Tibial nerve (tissue), 4 donors: ENCODE data around the gene SIRPA. TPM values are rescaled to one million over a fixed set of nuclear protein-coding genes. Genes with fewer than 3 reads are reported as not detected.

Source experiments
- DNase-seq, 2 donors: peaks; one replicate each; pipeline ENCODE4 v3.0.0-alpha.2; 2019; ENCODE audit warnings: low spot score in 2 of 2
- H3K27ac ChIP-seq, 4 donors: fragments of 200-600 bp; sonication (generic) in 3 of 4; one replicate each; pipeline ENCODE4 v1.5.1; 2017 to 2019; ENCODE audit warnings: mild to moderate bottlenecking in 1 of 4
- H3K27me3 ChIP-seq, 2 donors: fragments of 200-600 bp; sonication (generic) in 1 of 2; one replicate each; pipeline versions ENCODE4 v1.5.1 to v1.6.0; 2017 to 2019
- H3K36me3 ChIP-seq, 3 donors: fragments of 200-600 bp; sonication (generic); one replicate each; pipeline ENCODE4 v1.5.1; 2018 to 2019
- H3K4me1 ChIP-seq, 4 donors: fragments of 200-600 bp; sonication (generic) in 3 of 4; one replicate each; pipeline ENCODE4 v1.5.1; 2017 to 2019
- H3K4me3 ChIP-seq, 4 donors: fragments of 200-600 bp; sonication (generic) in 3 of 4; one replicate each; pipeline ENCODE4 v1.5.1; 2017 to 2019; ENCODE audit warnings: mild to moderate bottlenecking in 1 of 4, moderate library complexity in 1 of 4
- H3K9me3 ChIP-seq, 4 donors: fragments of 200-600 bp; sonication (generic) in 3 of 4; one replicate each; pipeline ENCODE4 v1.5.1; 2017 to 2019
- EP300 ChIP-seq, 2 donors: sonication (generic); formaldehyde crosslinking; IDR thresholded peaks; one replicate each; pipeline ENCODE4 v1.6.1; 2017; ENCODE audit warnings: antibody characterized with exemption in 2 of 2, mild to moderate bottlenecking in 1 of 2
- POLR2A ChIP-seq, 2 donors: fragments of 450-650 bp; IDR thresholded peaks; one replicate each; pipeline ENCODE4 v1.6.1; 2017; ENCODE audit warnings: antibody characterized with exemption in 2 of 2, mild to moderate bottlenecking in 2 of 2, moderate library complexity in 2 of 2
- WGBS, 2 donors: methylation state at CpG; one replicate each; pipeline ENCODE4 v1.1.5; 2018; 5-methylcytosine and 5-hydroxymethylcytosine counted together
- total RNA-seq, 4 donors: library from RNA; depleted of rRNA; stranded (reverse); fragments of >200 nt; gene quantifications; one replicate each; pipeline ENCODE4 v1.1.0, GENCODE V29; 2016
- TF ChIP-seq, protein P1 (sequence below), 5 experiments: fragments of 200-600 bp in 3 of 5; fragments of 450-650 bp in 2 of 5; sonication (generic) in 3 of 5; IDR thresholded peaks; one replicate each; pipeline ENCODE4 v1.5.1; 2016 to 2019; ENCODE audit warnings: antibody characterized with exemption in 5 of 5, mild to moderate bottlenecking in 3 of 5, moderate library complexity in 2 of 5

The SIRPA gene
- 10 to 100 TPM; 31.7 to 53.0 (median 41.1) TPM for total RNA-seq

DNA sequence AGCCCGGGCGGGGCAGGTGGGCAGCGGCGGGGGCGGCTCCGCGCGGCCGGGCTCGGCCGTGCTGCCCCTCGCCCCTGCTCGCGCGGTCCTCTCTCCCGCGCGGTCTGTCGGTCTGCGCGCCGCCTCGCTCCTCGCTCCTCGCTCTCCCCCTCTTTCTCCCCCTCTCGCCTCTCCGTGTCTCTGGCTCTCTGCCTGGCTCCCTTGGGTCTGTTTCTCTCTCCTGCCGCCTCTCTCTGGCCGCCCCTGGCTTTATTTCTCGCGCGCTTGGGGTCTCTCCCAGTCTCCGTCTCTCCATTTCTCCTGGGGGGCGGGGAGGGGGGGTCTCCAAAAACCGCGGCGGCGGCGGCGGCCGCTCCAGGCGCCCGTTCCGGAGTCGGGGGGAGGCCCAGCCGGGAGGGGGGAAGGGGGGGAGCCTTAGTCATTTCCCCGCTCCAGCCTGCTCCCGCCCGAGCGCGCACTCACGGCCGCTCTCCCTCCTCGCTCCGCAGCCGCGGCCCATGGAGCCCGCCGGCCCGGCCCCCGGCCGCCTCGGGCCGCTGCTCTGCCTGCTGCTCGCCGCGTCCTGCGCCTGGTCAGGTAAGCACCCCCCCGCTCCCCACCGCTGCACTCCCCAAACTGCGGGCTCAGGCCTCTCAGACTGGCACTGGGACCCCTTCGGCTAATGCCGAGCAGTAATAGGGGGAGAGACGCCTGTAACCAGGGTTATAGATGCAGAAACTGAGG is at the start of gene SIRPA:
Gene SIRPA (plus strand): TSS at position 457 of the 723 bp plus-strand sequence. CDS start 41 bp downstream, at position 498.
- TF ChIP-seq, protein P1, sequence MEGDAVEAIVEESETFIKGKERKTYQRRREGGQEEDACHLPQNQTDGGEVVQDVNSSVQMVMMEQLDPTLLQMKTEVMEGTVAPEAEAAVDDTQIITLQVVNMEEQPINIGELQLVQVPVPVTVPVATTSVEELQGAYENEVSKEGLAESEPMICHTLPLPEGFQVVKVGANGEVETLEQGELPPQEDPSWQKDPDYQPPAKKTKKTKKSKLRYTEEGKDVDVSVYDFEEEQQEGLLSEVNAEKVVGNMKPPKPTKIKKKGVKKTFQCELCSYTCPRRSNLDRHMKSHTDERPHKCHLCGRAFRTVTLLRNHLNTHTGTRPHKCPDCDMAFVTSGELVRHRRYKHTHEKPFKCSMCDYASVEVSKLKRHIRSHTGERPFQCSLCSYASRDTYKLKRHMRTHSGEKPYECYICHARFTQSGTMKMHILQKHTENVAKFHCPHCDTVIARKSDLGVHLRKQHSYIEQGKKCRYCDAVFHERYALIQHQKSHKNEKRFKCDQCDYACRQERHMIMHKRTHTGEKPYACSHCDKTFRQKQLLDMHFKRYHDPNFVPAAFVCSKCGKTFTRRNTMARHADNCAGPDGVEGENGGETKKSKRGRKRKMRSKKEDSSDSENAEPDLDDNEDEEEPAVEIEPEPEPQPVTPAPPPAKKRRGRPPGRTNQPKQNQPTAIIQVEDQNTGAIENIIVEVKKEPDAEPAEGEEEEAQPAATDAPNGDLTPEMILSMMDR (IDR thresholded peaks at IDR 0.05), result no peak
- TF ChIP-seq POLR2A (IDR thresholded peaks at IDR 0.05) (peak in 1 of 2 donors; percentile 51), EP300 (IDR thresholded peaks at IDR 0.05) (peak in 1 of 2 donors; percentile 38)
- H3K9me3 ChIP-seq, result no peaks in the 10 kb centered on the region
- WGBS, 2 donors, result 0 to 1% methylated on average over 40 to 51 of the region's 74 CpGs
- H3K27me3 ChIP-seq, result no peaks in the 10 kb centered on the region
- peak within 1 kb of the TSS; percentile 49 to 89 (median 72) for H3K4me3 ChIP-seq
- DNase-seq, result peak in 1 of 2 donors; percentile 57
- no peaks in the 10 kb centered on the region for H3K36me3 ChIP-seq
- H3K27ac ChIP-seq, result peak within 1 kb of the TSS; percentile 79 to 96 (median 92)
- H3K4me1 ChIP-seq, result peaks cover 0 to 72% (median 24%) of the 10 kb centered on the region in 4 donors

DNA sequence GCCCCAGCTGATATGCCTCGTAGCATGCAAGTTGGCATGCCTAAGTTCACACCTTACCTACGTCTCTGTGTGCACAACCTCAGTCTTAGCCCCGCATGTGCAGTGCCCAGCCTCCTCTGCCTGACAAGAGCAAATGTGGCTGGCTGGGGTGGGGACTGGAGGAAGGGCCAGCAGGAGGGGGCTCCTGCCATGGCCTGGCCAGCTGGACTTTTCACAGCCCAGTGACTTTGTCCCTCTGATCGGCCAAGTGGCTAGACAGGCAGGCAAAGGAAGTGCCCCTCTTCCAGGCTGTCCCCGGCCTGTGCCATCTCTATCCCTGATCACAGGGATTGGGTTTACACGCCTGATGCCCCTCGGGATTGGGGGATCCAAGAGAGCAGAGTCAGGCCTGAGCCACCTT is 49.5 kb upstream of the SIRPA start:
- no peak overlapping the region for H3K27ac ChIP-seq
- TF ChIP-seq, protein P1 (IDR thresholded peaks at IDR 0.05), result no peak
- TF ChIP-seq EP300 (IDR thresholded peaks at IDR 0.05) (no peak), POLR2A (IDR thresholded peaks at IDR 0.05) (no peak)
- no peaks in the 10 kb centered on the region for H3K4me1 ChIP-seq
- no peaks in the 10 kb centered on the region for H3K27me3 ChIP-seq
- no peak for DNase-seq
- H3K36me3 ChIP-seq, result no peaks in the 10 kb centered on the region
- H3K9me3 ChIP-seq, result peaks cover 0 to 4% (median 0%) of the 10 kb centered on the region in 4 donors
- 88 to 89% methylated on average over 7 of the region's 7 CpGs for WGBS, 2 donors
- no peak overlapping the region for H3K4me3 ChIP-seq

DNA sequence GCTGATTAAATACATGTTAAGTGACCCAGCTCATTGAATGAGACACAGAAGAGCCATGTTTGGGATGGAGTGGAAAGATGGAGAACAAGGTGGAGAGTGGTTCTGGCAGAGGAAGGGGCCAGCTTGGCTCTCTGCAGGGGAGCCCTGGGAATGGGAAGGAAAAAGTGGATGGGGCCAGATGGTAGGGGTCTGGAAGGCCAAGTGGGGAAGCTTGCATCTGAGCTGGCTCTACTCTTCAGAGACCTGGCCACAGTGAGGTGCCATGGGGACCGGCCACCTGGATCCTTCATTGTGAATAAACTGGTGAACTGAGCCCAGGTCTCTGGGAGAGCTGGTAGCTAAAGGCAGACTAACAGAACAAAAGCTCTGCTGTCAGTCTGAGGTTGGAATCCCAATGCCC is 48.9 kb upstream of the SIRPA start:
- Histone ChIP-seq H3K9me3 (peaks cover 0 to 4% (median 0%) of the 10 kb centered on the region in 4 donors), H3K4me3 (no peak overlapping the region), H3K27me3 (no peaks in the 10 kb centered on the region), H3K36me3 (no peaks in the 10 kb centered on the region), H3K4me1 (peaks cover 0 to 4% (median 0%) of the 10 kb centered on the region in 4 donors), H3K27ac (no peak overlapping the region)
- TF ChIP-seq EP300 (IDR thresholded peaks at IDR 0.05), result no peak
- TF ChIP-seq POLR2A (IDR thresholded peaks at IDR 0.05), result no peak
- TF ChIP-seq, protein P1 (IDR thresholded peaks at IDR 0.05), result no peak
- no peak for DNase-seq
- WGBS, 2 donors, result 92 to 93% methylated on average over 1 of the region's 1 CpG

DNA sequence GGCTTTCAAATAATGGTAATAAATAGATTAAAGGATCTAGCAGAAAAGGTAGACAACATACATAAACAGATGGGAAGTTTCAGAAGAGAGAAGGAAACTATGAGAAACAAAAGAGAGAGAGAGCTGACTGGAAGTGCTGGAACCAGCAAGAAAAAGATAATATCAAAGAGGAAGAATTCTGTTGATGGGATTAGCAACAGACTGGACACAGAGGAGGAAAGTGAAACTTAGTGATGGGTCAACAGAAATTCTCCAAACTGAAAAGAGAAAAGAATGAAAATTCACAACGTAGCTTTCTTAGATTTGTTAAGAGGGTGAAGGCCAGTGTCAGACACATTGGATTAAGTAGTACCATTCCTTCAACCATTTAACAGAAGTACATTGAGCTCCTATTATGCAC is 48.3 kb upstream of the SIRPA start:
- Histone ChIP-seq H3K27me3 (no peaks in the 10 kb centered on the region), H3K36me3 (no peaks in the 10 kb centered on the region), H3K4me1 (peaks cover 0 to 5% (median 0%) of the 10 kb centered on the region in 4 donors), H3K27ac (no peak overlapping the region), H3K4me3 (no peak overlapping the region), H3K9me3 (peaks cover 0 to 4% (median 0%) of the 10 kb centered on the region in 4 donors)
- TF ChIP-seq EP300 (IDR thresholded peaks at IDR 0.05), result no peak
- no peak for TF ChIP-seq POLR2A (IDR thresholded peaks at IDR 0.05)
- TF ChIP-seq, protein P1 (IDR thresholded peaks at IDR 0.05), result no peak
- no peak for DNase-seq
- WGBS, 2 donors, result 34 to 43% methylated on average over 1 of the region's 1 CpG

DNA sequence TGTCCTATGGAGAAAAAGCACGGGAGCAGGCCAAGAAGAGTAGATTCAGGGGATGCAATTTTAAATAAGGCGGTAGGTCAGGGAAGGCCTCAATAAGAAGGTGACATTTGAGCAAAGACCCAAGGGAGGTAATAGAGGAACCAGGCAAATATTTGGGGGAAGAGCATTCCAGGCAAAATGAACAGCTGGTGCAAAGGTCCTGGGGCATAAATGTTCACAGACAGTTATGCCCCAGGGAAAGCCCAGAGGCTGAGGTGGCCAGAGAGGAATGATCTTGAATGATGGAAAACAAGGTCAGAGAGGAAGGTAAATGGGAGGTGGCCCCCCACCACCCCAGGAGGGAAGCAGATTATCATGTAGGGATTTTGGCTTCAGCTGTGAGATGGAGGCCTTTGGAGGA is 47.4 kb upstream of the SIRPA start:
- peaks cover 0 to 5% (median 0%) of the 10 kb centered on the region in 4 donors for H3K4me1 ChIP-seq
- no peak overlapping the region for H3K27ac ChIP-seq
- H3K27me3 ChIP-seq, result no peaks in the 10 kb centered on the region
- no peak for TF ChIP-seq EP300 (IDR thresholded peaks at IDR 0.05)
- TF ChIP-seq, protein P1 (IDR thresholded peaks at IDR 0.05), result no peak
- no peak for TF ChIP-seq POLR2A (IDR thresholded peaks at IDR 0.05)
- H3K4me3 ChIP-seq, result no peak overlapping the region
- H3K9me3 ChIP-seq, result peaks cover 0 to 4% (median 0%) of the 10 kb centered on the region in 4 donors
- no peaks in the 10 kb centered on the region for H3K36me3 ChIP-seq
- no peak for DNase-seq
- WGBS, 2 donors, result 88 to 97% methylated on average over 2 of the region's 2 CpGs
